Activated CD8-positive, alpha-beta memory T cell treated with anti-CD3 and anti-CD28 coated beads, Interleukin-2, amount 50 U/mL, for 24 hours (primary cell): ENCODE measurements around the gene MKNK2.
"Not testable (repeated sequence)": the region's sequence is repeated elsewhere in the genome, so short reads cannot be mapped to it uniquely, and the experiment has no call there.

ENCODE experiments used
- DNase-seq: peaks from one replicate; pipeline ENCODE4 v3.0.0-alpha.2; 2020; ENCODE audit errors: extremely low read depth

Gene MKNK2

DNA sequence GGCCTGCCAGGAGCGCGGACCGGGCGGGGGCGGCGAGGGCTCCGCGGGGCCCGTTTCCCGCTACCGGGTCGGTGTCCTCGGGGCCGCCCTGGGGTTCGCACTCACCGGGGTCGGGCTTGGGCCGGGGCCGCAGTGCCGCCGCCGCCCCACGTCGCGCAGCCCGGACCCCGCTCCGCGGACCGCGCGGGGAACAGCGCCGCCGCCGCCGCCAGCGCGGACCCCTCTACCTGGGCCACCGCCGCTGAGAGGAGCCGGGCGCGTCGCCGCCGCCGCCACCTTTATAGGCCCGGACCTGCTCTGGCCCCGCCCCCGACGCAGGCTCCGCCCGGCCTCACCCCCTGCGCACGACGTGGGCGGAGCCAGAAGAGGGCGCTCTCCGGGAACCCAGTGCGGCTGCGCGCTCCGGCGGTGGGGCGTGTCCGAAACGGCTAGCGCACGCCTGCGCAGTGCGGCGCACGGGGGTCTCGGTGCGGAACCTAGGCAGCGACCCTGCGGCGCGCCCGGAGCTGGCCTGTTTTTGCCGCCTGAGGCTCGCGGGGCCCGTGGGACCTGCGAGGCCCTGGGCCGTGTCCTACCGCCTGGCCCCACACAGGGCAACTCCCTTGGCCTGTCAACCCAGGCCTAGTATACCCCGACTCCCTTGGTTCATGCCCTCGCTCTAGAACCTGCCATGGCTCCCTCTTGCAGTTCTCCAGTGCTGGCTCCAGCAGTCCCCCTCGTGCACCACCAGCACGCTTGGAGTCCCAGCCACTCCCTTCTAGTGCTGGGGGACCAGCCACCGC is at the start of gene MKNK2:
Gene MKNK2 (minus strand): TSS at position 254 of the 782 bp plus-strand sequence. CDS start 393 bp downstream, outside the sequence.
- DNase-seq, result peak; percentile 82

DNA sequence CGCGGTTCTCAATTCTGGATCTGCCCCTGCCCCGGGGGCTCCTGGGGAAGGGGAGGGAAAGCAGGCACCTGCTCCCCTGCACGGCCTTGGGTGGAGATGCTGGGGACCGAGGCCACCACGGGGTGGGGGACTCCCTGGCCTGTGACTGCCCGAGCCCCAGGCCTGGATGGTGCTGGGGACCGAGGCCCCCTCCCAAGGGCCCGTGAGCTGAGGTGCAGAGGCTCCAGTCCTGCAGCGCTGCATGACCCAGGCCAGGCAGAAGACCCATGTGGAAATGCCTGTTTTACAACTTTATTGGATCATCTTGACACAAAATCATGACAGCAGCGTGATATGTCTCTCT is 49.6 kb upstream of the MKNK2 start:
- DNase-seq, result no peak

DNA sequence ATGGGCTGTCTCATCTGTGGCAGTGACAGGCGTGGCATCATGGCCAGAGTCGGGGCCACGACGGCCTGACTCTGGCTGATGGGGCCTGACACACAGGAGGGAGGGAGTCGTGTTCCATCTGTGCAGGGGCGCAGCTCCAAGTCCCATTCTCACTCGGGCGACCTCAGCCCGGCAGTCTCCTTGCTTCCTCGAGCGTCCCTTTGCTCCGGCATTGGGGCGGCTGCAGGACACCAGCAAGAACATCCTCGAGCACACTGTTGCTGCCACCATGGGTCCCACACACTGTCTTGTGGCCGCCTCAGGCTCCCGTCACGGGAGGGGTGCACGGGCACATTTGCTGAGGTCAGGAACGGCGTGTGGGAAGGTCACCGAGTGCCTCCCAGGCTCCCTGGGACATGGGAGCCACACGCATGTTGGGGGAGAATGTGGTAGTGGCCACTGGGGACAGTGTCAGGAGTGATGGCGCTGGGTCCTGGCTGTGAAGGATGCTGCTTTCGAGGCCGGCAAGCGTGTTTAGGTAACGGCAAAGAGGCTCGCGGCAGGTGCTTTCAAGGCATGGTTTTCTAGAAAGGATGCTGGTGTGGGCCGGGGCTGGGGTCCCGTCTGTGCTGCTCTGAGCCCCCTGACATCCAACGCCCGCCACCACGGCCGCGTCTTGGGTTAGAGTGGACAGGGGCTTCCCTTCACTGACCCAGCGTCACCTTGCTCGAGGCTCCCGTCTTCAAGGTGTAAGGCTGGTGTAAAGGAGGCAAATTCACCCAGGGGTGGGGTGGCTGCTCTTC is 49.1 kb upstream of the MKNK2 start:
- no peak for DNase-seq

DNA sequence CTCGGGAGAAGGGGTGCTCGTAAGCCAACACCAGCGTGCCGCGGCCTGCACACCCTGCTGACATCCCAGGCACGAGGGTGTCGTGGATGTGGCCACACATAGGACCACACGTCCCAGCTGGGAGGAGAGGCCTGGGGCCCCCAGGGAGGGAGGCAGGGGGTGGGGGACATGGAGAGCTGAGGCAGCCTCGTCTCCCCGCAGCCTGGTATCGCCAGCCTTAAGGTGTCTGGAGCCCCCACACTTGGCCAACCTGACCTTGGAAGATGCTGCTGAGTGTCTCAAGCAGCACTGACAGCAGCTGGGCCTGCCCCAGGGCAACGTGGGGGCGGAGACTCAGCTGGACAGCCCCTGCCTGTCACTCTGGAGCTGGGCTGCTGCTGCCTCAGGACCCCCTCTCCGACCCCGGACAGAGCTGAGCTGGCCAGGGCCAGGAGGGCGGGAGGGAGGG is 48.0 kb upstream of the MKNK2 start:
- no peak for DNase-seq

DNA sequence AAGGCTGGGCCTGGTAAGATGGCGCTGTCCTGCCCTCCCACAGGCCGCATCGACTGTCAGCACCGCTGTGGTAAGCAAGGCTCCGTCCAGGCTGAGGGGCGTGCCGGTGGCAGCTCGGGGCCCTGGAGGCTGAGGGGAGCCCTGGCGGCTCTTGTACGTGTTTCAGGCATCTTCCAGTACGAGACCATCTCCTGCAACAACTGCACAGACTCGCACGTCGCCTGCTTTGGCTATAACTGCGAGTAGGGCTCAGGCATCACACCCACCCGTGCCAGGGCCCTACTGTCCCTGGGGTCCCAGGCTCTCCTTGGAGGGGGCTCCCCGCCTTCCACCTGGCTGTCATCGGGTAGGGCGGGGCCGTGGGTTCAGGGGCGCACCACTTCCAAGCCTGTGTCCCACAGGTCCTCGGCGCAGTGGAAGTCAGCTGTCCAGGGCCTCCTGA is 46.9 kb upstream of the MKNK2 start:
- DNase-seq, result no peak

DNA sequence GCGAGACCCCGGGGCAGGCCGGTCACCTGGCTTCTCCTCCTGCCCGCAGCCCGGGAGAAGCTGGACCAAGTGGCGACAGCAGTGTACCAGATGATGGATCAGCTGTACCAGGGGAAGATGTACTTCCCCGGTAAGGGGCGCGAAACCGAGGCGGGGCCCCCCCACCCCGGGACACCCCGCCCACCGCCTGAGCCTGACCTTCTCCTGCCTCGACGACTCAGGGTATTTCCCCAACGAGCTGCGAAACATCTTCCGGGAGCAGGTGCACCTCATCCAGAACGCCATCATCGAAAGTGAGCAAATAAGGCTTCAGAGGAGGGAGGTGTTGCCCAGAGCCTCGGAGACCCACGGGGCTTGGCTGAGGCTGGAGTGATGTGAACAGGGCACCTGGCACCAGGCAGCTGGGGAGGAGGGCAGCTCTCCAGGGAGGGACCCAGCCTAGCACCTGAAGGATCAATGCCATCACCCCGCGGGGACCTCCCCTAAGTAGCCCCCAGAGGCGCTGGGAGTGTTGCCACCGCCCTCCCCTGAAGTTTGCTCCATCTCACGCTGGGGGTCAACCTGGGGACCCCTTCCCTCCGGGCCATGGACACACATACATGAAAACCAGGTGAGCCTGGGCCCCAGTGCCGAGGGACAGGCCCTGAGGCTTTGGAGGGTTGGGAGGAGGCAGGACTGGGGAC is 46.3 kb upstream of the MKNK2 start:
- no peak for DNase-seq

DNA sequence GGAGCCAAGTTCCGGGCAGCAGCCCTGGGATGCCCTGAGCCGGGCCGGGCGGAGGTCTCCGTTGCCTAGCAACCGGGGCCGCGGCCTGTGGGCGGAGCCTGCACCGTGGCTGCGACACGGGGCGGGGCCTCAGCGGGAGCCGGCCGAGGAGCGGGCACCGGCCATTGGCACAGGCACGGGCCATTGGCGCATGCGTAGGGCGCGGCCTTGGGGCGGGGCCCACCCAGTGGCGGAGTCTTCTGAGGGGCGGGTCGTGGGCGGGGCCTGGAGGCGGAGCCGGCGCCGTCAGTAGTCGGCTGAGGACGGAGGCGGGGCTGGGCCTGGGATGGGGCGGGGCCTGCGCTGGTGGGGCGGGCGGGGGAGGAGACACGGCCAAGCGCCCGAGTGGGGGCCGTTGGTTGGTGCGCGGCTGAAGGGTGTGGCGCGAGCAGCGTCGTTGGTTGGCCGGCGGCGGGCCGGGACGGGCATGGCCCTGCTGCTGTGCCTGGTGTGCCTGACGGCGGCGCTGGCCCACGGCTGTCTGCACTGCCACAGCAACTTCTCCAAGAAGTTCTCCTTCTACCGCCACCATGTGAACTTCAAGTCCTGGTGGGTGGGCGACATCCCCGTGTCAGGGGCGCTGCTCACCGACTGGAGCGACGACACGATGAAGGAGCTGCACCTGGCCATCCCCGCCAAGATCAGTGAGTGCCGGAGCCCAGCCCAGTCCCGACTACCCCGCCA is 45.6 kb upstream of the MKNK2 start, which contains the start of gene IZUMO4:
Gene IZUMO4 (plus strand): TSS at position 436 of the 723 bp plus-strand sequence. CDS start 31 bp downstream, at position 467.
- peak; percentile 97 for DNase-seq

DNA sequence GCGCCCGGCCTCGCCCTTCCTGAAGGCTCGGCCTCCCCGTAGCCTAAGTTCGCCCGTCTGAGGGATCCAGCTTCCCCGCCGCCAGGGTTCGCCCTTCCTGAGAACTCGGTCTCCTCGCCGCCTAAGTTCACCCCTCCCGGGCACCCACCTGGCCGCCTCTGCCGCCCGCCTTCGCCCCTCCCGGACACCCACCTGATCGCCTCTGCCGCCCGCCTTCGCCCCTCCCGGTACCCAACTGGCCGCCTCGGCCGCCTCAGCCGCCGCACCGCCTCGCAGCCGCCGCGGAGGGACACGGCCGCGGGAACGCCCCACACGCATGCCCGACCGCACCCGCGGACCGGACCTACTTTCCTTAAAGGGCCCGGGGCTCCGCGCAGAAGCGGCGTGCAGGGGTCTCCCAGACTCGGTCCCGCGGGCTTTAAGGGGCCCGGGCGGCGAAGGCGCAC is 45.0 kb upstream of the MKNK2 start, which contains the start of gene MOB3A:
Gene MOB3A (minus strand): TSS at position 293 of the 446 bp plus-strand sequence. CDS start 17,766 bp downstream, outside the sequence.
- DNase-seq, result peak; percentile 53

DNA sequence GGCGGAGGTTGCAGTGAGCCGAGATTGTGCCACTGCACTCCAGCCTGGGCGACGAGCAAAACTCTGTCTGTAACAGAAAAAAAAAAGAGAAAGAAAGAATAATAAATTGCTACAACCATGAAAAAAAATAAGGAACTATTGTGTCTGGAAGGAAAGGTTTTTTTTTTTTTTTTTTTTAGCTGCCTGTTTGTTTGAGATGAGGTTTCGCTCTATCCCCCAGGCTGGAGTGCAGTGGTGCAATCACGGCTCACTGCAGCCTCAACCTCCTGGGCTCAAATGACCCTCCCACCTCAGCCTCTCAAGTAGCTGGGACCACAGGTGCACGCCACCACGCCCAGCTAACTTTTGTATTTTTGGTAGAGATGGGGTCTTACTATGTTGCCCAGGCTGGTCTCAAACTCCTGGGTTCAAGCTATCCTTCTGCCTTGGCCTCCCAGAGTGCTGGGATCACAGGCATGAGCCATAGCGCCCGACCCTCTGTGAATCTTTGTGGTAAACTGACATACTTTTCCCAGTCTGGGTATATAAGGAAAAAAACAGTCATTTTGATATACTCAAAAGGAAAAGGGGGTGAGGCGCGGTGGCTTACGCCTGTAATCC is 41.0 kb upstream of the MKNK2 start:
- not testable (repeated sequence) for DNase-seq

DNA sequence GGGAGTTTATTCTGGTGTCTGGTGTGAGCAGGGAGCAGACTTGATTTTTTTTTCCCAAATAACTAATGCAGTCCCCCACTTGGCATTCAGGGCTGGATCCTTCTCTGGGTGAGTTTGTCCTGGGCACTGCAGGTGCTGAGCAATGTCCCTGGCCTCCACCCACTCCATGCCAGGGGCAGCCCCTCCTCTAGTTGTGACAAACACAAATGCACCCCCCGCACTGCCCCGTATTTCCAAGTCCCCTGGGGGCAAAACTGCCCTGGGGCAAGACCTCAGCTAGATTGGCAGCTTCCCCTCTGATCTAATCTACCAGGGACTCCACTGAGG is 38.6 kb upstream of the MKNK2 start:
- DNase-seq, result no peak

DNA sequence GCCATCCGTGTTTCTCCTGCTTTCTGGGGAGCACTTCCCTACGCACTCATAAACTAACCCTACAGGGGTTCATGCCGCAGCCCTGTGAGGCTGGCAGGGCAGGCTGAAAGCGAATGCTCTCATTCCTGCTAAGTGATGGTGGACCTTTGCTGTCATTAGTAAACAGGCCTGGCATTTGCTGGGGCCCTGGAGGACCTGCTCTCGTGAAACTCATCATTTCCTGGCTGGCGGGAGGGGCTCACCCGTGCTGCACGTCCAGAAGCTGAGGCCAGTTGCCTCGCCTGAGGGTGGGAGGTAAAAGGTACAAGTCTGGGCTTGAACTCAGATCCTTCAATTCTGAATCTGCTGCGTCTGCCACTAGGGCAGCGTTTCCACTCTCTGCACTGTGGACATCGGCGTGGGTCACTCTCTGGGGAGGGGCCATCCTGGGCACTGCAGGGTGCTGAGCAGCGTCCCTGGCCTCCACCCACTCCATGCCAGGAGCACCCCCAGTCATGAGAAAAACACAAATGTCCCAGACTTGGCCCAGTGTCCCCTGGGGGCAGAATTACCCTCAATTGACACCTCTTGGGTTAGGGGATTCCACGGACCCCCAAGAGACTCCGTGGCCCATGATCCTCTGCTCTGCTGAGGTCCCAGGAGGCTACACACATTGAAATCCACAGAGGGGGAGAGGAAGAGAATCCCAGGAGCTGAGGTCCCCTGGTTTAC is 38.1 kb upstream of the MKNK2 start:
- no peak for DNase-seq

DNA sequence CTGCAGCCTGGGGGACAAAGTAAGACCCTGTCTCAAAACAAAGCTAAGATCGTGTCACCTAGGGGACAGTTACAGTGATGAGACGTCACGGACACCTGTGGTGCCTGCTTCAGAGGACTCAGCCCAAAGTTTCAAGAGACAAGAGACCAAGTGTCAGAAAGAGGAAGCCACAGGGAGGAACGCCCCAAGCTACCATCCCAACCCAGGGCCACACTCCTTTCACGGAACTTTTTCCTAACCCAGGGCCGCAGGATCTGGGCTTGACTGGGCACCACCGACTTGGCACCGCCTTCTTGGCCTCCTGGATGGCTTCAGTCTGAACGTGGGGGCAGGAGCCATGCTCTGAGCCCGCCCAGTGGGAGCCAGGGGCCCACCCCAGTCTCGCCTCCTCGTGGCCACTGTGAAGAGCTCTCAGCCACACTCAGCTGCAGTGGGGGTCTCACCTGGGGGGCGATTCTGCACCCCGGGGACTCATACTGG is 36.6 kb upstream of the MKNK2 start:
- DNase-seq, result no peak

DNA sequence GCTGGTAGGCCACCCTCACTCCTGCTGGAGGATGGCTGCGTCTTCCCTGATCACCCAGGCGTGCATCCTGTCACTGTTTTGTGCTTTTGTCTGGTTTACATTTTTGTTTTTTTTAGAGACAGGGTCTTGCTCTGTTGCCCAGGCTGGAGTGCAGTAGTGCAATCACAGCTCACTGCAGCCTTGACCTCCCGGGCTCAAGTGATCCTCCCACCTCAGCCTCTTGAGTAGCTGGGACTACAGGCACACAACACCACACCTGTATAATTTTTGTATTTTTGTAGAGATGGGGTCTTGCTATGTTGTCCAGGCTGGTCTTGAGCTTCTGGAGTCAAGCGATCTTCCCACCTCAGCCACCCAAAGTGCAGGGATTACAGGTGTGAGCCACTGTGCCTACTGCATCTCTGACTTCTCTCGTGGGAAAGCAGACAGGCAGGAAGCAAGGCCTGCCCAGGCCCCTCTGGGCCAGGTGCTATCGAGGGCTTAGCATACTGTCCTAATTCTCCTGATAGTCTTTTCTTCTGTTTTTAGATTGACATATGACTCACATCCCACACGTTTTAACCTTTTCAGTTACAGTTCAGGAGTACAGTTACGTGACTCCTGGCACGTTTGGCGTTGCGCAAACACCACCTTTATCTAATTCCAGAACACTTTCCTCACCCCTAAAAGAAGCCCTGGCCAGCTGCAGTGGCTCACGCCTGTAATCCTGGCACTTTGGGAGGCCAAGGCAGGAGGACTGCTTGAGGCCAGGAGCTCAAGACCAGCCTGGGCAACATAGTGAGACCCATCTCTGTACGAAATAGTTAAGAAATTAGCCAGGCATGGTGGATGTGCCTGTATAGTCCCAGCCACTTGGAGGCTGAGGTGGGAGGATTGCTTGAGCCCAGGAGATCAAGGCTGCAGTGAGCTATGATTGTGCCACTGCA is 35.9 kb upstream of the MKNK2 start:
- DNase-seq, result not testable (repeated sequence)

DNA sequence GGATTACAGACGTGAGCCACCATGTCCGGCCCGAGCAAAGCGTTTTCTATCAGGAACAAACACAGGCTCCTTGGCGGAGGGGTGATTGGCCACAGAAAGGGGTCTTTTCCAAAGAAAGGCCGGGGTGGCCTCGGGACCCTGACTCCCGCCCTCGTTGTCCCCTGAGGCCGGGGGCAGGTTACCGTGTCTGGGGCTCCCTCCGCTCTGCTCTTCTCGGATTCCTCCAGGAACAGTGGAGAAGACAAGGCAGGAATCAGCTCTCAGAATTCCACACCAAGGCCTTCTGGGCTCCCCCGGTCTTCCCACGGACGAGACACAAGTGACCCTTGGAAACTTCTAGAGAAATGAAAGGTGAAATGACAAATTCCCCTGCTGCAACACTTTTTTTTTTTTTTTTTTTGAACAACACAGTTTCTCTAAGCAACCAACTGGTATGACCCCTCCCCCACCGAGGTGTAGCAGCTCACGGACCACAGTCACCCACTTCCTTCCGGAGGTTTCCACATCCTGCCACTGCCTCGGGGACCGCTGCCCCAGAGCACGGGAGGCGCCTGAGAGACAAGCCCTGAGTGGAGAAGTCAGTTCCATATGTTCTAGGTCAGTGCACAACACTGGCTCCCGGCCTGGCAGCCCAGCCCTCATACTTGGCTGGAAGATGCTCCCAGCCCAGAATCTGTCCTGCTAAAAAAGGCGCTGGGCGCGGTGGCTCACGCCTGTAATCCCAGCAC is 34.1 kb upstream of the MKNK2 start:
- DNase-seq, result peak; percentile 83

DNA sequence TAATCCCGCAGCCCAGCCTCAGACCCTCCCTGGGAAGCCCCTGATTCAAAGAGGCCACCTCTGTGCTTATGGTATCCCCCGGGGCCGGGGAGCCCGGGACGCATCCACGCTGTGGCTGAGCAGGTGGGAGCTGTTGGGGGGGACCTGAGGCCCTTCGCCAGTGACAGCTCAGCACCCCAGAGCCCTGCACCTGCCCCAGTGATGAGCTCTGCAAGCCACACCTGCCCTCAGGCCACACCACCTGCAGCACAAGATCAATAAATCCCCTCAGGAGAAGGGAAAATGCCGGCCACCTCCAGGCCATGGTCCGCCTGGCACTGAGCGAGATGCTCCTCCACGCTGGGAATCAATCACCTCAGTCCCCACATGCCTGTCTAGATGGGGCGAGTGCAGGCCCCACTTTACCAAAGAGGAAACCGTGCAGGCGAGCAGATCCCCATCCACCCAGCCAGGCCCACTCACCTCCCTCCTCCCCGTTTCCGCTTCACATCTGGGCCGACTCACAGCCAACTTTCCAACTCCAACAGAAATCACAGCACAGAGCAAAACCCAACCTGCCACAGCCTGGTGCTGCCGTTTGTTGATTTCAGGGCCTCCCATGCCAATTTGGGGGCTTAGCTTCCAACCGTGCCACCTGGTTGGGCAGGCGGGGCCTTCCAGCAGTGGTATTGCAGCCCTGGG is 32.3 kb upstream of the MKNK2 start:
- no peak for DNase-seq

DNA sequence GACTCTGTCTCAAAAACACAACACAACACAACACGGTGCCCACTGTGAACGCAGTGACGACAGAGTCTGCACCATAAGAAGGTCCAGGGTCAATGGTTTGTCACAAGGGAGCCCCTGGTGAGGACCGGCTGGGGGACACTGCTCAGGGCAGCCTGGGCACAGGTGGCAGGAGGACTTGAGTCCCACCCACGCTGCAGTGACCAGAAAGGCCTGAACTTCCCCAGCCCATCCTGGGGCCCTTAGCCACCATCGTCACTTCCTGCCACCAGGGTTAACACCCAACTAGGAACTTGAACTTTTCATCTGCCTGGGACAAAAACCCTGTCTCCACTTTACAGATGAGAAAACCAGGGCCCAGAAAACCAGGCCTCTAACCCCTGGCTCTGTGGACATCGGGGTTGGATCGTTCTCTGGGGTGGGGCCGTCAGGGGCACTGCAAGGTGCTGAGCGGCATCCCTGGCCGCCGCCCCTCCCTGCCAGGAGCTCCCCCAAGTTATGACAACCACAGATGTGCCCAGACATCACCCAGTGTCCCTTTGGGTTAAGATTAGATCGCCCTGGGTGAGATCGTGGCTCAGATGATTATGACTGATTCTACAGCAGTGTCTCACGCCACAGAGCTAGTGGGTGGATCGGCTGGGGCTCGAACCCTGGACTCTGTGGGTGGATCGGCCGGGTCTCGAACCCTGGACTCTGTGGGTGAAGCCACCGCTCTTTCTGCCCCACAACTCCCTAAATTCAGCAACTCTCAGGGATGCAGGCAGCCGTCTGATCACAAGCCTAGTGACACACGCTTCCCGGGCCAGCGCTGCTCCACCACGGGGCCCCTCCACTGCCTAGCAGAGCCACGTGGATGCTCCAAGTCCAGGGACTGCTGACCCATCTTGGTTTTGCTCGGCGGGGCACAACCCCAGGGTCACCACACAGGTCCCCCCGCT is 31.1 kb upstream of the MKNK2 start:
- no peak for DNase-seq
